Gastroesophageal sphincter (tissue), 4 donors: ENCODE data around the gene CDKAL1. TPM values are rescaled to one million over a fixed set of nuclear protein-coding genes. Genes with fewer than 3 reads are reported as not detected.

Source experiments
- ATAC-seq: fragments of 150-250 bp; one replicate; pipeline ENCODE4 v1.9.1; 2016; ENCODE audit warnings: mild to moderate bottlenecking, moderate library complexity
- H3K27ac ChIP-seq, 4 donors: fragments of 200-600 bp; sonication (generic) in 3 of 4; 1 replicate in 3 of 4; 2 replicates in 1 of 4; pipeline ENCODE4 v1.5.1; 2016 to 2019
- H3K27me3 ChIP-seq: fragments of 200-600 bp; sonication (generic); one replicate; pipeline ENCODE4 v1.5.1; 2019
- H3K36me3 ChIP-seq, 2 donors: fragments of 200-600 bp; sonication (generic); one replicate each; pipeline ENCODE4 v1.5.1; 2019; ENCODE audit warnings: control low read depth in 1 of 2
- H3K4me1 ChIP-seq, 3 donors: fragments of 200-600 bp; sonication (generic); 1 replicate in 2 of 3; 2 replicates in 1 of 3; pipeline ENCODE4 v1.5.1; 2016 to 2019; ENCODE audit warnings: control low read depth in 2 of 3
- H3K4me3 ChIP-seq, 2 donors: fragments of 200-600 bp; sonication (generic); one replicate each; pipeline ENCODE4 v1.5.1; 2019; ENCODE audit warnings: mild to moderate bottlenecking in 1 of 2, moderate library complexity in 1 of 2
- H3K9me3 ChIP-seq, 3 donors: fragments of 200-600 bp; sonication (generic); one replicate each; pipeline ENCODE4 v1.5.1; 2017 to 2019; ENCODE audit warnings: control low read depth in 2 of 3
- CTCF ChIP-seq, 4 experiments: fragments of 200-600 bp in 2 of 4; fragments of 450-650 bp in 2 of 4; sonication (generic) in 1 of 4; IDR thresholded peaks; one replicate each; pipeline ENCODE4 v1.5.1; 2017 to 2019; ENCODE audit warnings: antibody characterized with exemption in 4 of 4, mild to moderate bottlenecking in 2 of 4, moderate library complexity in 2 of 4
- EP300 ChIP-seq: sonication (generic); formaldehyde crosslinking; IDR thresholded peaks from one replicate; pipeline ENCODE4 v1.6.1; 2017; ENCODE audit warnings: antibody characterized with exemption, mild to moderate bottlenecking
- POLR2A ChIP-seq, 2 donors: fragments of 450-650 bp; IDR thresholded peaks; one replicate each; pipeline ENCODE4 v1.6.1; 2017; ENCODE audit warnings: antibody characterized with exemption in 2 of 2, mild to moderate bottlenecking in 2 of 2, moderate library complexity in 1 of 2
- POLR2AphosphoS5 ChIP-seq: sonication (generic); formaldehyde crosslinking; IDR thresholded peaks from one replicate; pipeline ENCODE4 v1.6.1; 2017; ENCODE audit warnings: antibody characterized with exemption
- WGBS, 2 donors: methylation state at CpG; one replicate each; pipeline ENCODE4 v1.1.5; 2018; ENCODE audit warnings: low coverage in 1 of 2; 5-methylcytosine and 5-hydroxymethylcytosine counted together
- total RNA-seq, 4 donors: library from RNA; depleted of rRNA; stranded (reverse); fragments of >200 nt; gene quantifications; one replicate each; pipeline ENCODE4 v1.1.0, GENCODE V29; 2016

CDKAL1 gene
- total RNA-seq, 4 donors from 2014 or later, result 10.9 to 17.9 (median 15.0) TPM

- Histone ChIP-seq H3K4me1 (peaks cover 0 to 22% (median 0%) of the 10 kb centered on the region in 3 donors), H3K9me3 (no peaks in the 10 kb centered on the region), H3K4me3 (no peak overlapping the region), H3K27me3 (no peaks in the 10 kb centered on the region), H3K27ac (no peak overlapping the region), H3K36me3 (no peaks in the 10 kb centered on the region)
- WGBS, 2 donors, result 23 to 32% methylated on average over 5 to 6 of the region's 6 CpGs
- TF ChIP-seq POLR2AphosphoS5 (no peak), CTCF (IDR thresholded peaks at IDR 0.05) (no peak), POLR2A (IDR thresholded peaks at IDR 0.05) (no peak), EP300 (no peak)
- ATAC-seq, result no peak
These were observed 598.9 kb downstream of the CDKAL1 start for GRCh38 chr6:21132856-21133838.

GRCh38 chr6:21133901-21134300, 599.6 kb downstream of the CDKAL1 start:
- Histone ChIP-seq H3K9me3 (no peaks in the 10 kb centered on the region), H3K27ac (no peak overlapping the region), H3K27me3 (no peaks in the 10 kb centered on the region), H3K4me3 (no peak overlapping the region), H3K36me3 (no peaks in the 10 kb centered on the region), H3K4me1 (peaks cover 0 to 26% (median 0%) of the 10 kb centered on the region in 3 donors)
- ATAC-seq, result no peak
- 52 to 65% methylated on average over 6 of the region's 6 CpGs for WGBS, 2 donors
- no peak for TF ChIP-seq POLR2A (IDR thresholded peaks at IDR 0.05)
- TF ChIP-seq CTCF (IDR thresholded peaks at IDR 0.05), result no peak
- TF ChIP-seq POLR2AphosphoS5, result no peak
- no peak for TF ChIP-seq EP300

- H3K27me3 ChIP-seq, result no peaks in the 10 kb centered on the region
- no peak for ATAC-seq
- no peaks in the 10 kb centered on the region for H3K36me3 ChIP-seq
- H3K27ac ChIP-seq, result no peak overlapping the region
- peaks cover 0 to 30% (median 0%) of the 10 kb centered on the region in 3 donors for H3K4me1 ChIP-seq
- TF ChIP-seq POLR2A (IDR thresholded peaks at IDR 0.05) (no peak), POLR2AphosphoS5 (no peak), EP300 (no peak), CTCF (IDR thresholded peaks at IDR 0.05) (no peak)
- WGBS, 2 donors, result 82 to 89% methylated on average over 4 of the region's 4 CpGs
- no peaks in the 10 kb centered on the region for H3K9me3 ChIP-seq
- no peak overlapping the region for H3K4me3 ChIP-seq
These were observed 600.1 kb downstream of the CDKAL1 start for GRCh38 chr6:21134356-21134755.

GRCh38 chr6:21135484-21136013, 601.3 kb downstream of the CDKAL1 start:
- H3K36me3 ChIP-seq, result no peaks in the 10 kb centered on the region
- H3K4me1 ChIP-seq, result peaks cover 0 to 31% (median 0%) of the 10 kb centered on the region in 3 donors
- H3K27me3 ChIP-seq, result no peaks in the 10 kb centered on the region
- TF ChIP-seq POLR2AphosphoS5, result no peak
- TF ChIP-seq EP300, result no peak
- TF ChIP-seq POLR2A (IDR thresholded peaks at IDR 0.05), result no peak
- TF ChIP-seq CTCF (IDR thresholded peaks at IDR 0.05), result no peak
- WGBS, 2 donors, result 90 to 96% methylated on average over 4 to 7 of the region's 7 CpGs
- no peak overlapping the region for H3K4me3 ChIP-seq
- H3K9me3 ChIP-seq, result no peaks in the 10 kb centered on the region
- H3K27ac ChIP-seq, result no peak overlapping the region
- no peak for ATAC-seq
